GM12878 (cell line): Measurements from ENCODE around the gene MRPS27. TPM values are rescaled to one million over a fixed set of nuclear protein-coding genes. Genes with fewer than 3 reads are reported as not detected.

Experiments
- ATAC-seq: fragments of 200-7000 bp; cut with Tn5 transposase; 3 replicates; pipeline ENCODE4 v1.9.1; 2020; ENCODE audit warnings: mild to moderate bottlenecking, moderate library complexity
- BruUV-seq: library from RNA; stranded (reverse); fragments of 400-500 nt; replicated peaks from 2 replicates; lab custom pipeline; 2021; lab: Mats Ljungman, UMichigan
- CTCF ChIA-PET: fragments of 300-600 bp; sonication (Branson Sonifier 250); formaldehyde crosslinking; extraction: SDS; loops from one replicate; lab custom pipeline; 2021; ENCODE audit warnings: inconsistent platforms; lab: Yijun Ruan, JAX
- POLR2A ChIA-PET: fragments of 350-600 bp; formaldehyde crosslinking; extraction: SDS; loops from one replicate; lab custom pipeline; 2021; ENCODE audit warnings: inconsistent platforms; lab: Charles Lee
- RAD21 ChIA-PET: fragments of 300-600 bp; sonication (Branson Sonifier 250); formaldehyde crosslinking; loops from one replicate; lab custom pipeline; 2023; ENCODE audit warnings: antibody characterized with exemption; ENCODE audit not compliant: unreplicated experiment; lab: Charles Lee
- SMC1A ChIA-PET: fragments of 300-600 bp; sonication (Branson Sonifier 250); formaldehyde crosslinking; loops from one replicate; lab custom pipeline; 2023; ENCODE audit not compliant: unreplicated experiment, uncharacterized antibody; lab: Charles Lee
- DNase-seq: peaks from one replicate; pipeline ENCODE4 v3.0.0-alpha.2; 2011; ENCODE audit warnings: low read depth, low spot score
- FAIRE-seq: peaks from 3 replicates; lab custom pipeline; 2011; peaks lifted over from hg19 to GRCh38; lab: Jason Lieb, UNC
- H2AFZ ChIP-seq: 2 replicates; pipeline ENCODE4 v1.6.0; 2011; ENCODE audit warnings: low read depth, low read length, control low read depth; ENCODE audit not compliant: control insufficient read depth
- H3K27ac ChIP-seq: 2 replicates; pipeline ENCODE4 v1.5.1; 2011; ENCODE audit warnings: control low read depth; ENCODE audit not compliant: control insufficient read depth, insufficient read depth
- H3K27me3 ChIP-seq, 2 experiments: replicated peaks in 1 of 2; 2 replicates each; pipeline versions ENCODE4 v1.6.0 to v1.6.1; 2011; ENCODE audit warnings: low read length in 1 of 2; ENCODE audit not compliant: control insufficient read depth in 2 of 2, insufficient read depth in 2 of 2
- H3K36me3 ChIP-seq, 2 experiments: 2 replicates each; pipeline ENCODE4 v1.5.1; 2011; ENCODE audit warnings: low read length in 1 of 2; ENCODE audit not compliant: control insufficient read depth in 2 of 2, insufficient read depth in 2 of 2
- H3K4me1 ChIP-seq: 2 replicates; pipeline ENCODE4 v1.6.1; 2011; ENCODE audit warnings: mild to moderate bottlenecking, low read length, moderate library complexity, mixed read lengths; ENCODE audit not compliant: control insufficient read depth, insufficient read depth
- H3K4me2 ChIP-seq: 2 replicates; pipeline ENCODE4 v1.6.0; 2011; ENCODE audit warnings: control low read depth; ENCODE audit not compliant: control insufficient read depth, insufficient read depth
- H3K4me3 ChIP-seq: fragments of 200-600 bp; sonication (generic); 2 replicates; pipeline ENCODE4 v1.5.1; 2016
- H3K79me2 ChIP-seq: 2 replicates; pipeline ENCODE4 v1.6.0; 2011; ENCODE audit warnings: low read length; ENCODE audit not compliant: control insufficient read depth, insufficient read depth
- H3K9ac ChIP-seq: 2 replicates; pipeline ENCODE4 v1.8.0; 2011; ENCODE audit warnings: low read length, control low read depth, mixed read lengths; ENCODE audit not compliant: control insufficient read depth, insufficient read depth
- H3K9me3 ChIP-seq: replicated peaks from 3 replicates; pipeline ENCODE4 v1.5.1; 2011; ENCODE audit warnings: mild to moderate bottlenecking, low read length; ENCODE audit not compliant: control insufficient read depth, insufficient read depth
- H4K20me1 ChIP-seq: 2 replicates; pipeline ENCODE4 v1.6.0; 2011; ENCODE audit not compliant: control insufficient read depth, insufficient read depth
- BMI1 ChIP-seq: fragments of 450-650 bp; IDR thresholded peaks from 2 replicates; pipeline ENCODE4 v1.6.1; 2016; ENCODE audit warnings: mild to moderate bottlenecking, moderate library complexity, borderline replicate concordance
- CHD4 ChIP-seq: fragments of 200-600 bp; sonication (generic); IDR thresholded peaks from 2 replicates; pipeline ENCODE4 v1.6.1; 2016; ENCODE audit warnings: mild to moderate bottlenecking
- ETV6 ChIP-seq, 2 experiments: fragments of 450-650 bp in 1 of 2; IDR thresholded peaks in 1 of 2; conservative IDR thresholded peaks in 1 of 2; 2 replicates each; pipeline ENCODE4 v1.6.1; 2014; ENCODE audit warnings: antibody characterized with exemption in 1 of 2, borderline replicate concordance in 1 of 2, low read depth in 1 of 2, mild to moderate bottlenecking in 1 of 2, moderate library complexity in 1 of 2
- GABPA ChIP-seq: IDR thresholded peaks from 2 replicates; pipeline ENCODE4 v1.6.1; 2014; ENCODE audit warnings: antibody characterized with exemption, low read depth, mild to moderate bottlenecking, inconsistent platforms
- MTA2 ChIP-seq: fragments of 450-650 bp; IDR thresholded peaks from 2 replicates; pipeline ENCODE4 v1.6.1; 2016; ENCODE audit warnings: low read depth, mild to moderate bottlenecking, moderate library complexity
- MYC ChIP-seq: IDR thresholded peaks from 2 replicates; pipeline ENCODE4 v1.6.1; 2011; ENCODE audit warnings: mild to moderate bottlenecking, low read length, moderate library complexity, inconsistent platforms; ENCODE audit not compliant: insufficient read depth, insufficient replicate concordance, insufficient read length, severe bottlenecking
- NBN ChIP-seq: fragments of 450-650 bp; IDR thresholded peaks from 2 replicates; pipeline ENCODE4 v1.6.1; 2016
- NFYB ChIP-seq: IDR thresholded peaks from 2 replicates; pipeline ENCODE4 v1.6.1; 2011; ENCODE audit warnings: low read depth, mild to moderate bottlenecking, low read length, improper control_type of control experiment, moderate library complexity; ENCODE audit not compliant: insufficient read depth
- PAX5 ChIP-seq: IDR thresholded peaks from 2 replicates; pipeline ENCODE4 v1.6.1; 2011; ENCODE audit warnings: low read depth, low read length, borderline replicate concordance
- RUNX3 ChIP-seq: IDR thresholded peaks from 2 replicates; pipeline ENCODE4 v1.6.1; 2012; ENCODE audit warnings: low read length, inconsistent platforms
- SMAD1 ChIP-seq: fragments of 450-650 bp; IDR thresholded peaks from 2 replicates; pipeline ENCODE4 v1.6.1; 2018; ENCODE audit warnings: mild to moderate bottlenecking, low read depth; ENCODE audit not compliant: partially characterized antibody
- SPI1 ChIP-seq: IDR thresholded peaks from 2 replicates; pipeline ENCODE4 v1.6.1; 2011; ENCODE audit warnings: low read depth, mild to moderate bottlenecking, low read length, moderate library complexity, borderline replicate concordance; ENCODE audit not compliant: insufficient read depth
- ZBED1 ChIP-seq: IDR thresholded peaks from 2 replicates; pipeline ENCODE4 v1.6.1; 2016; ENCODE audit warnings: borderline replicate concordance
- WGBS: methylation state at CpG from one replicate; pipeline ENCODE4 v1.1.6; 2016; ENCODE audit warnings: low lambda C conversion rate; ENCODE audit not compliant: insufficient replicate concordance, insufficient coverage; ENCODE audit errors: missing lambda C conversion rate; 5-methylcytosine and 5-hydroxymethylcytosine counted together
- in situ Hi-C: fragments of 300-500 bp; cut with MboI; formaldehyde crosslinking; loops from 9 replicates; pipeline ENCODE4 v1.14.3; 2018; ENCODE audit warnings: mixed read lengths
- intact Hi-C: fragments of 100-400 bp; cut with micrococcal nuclease; formaldehyde crosslinking; loops from one replicate; pipeline ENCODE4 v1.14.2; 2022; ENCODE audit not compliant: unreplicated experiment
- polyA plus RNA-seq, 11 experiments: library from polyadenylated mRNA; depleted of rRNA in 4 of 11; unstranded in 6 of 11; stranded (reverse) in 5 of 11; fragments of >200 nt; fragmentation: Nextera tagmentation in 4 of 11; fragmentation: Illumina TruSeq in 1 of 11; extraction: Ambion mirVana in 4 of 11; extraction: Trizol in 1 of 11; gene quantifications; 1 replicate in 1 of 11; 2 replicates in 10 of 11; pipeline versions ENCODE4 v1.2.1 to v1.2.3, GENCODE V29; 2011 to 2016; ENCODE audit warnings: inconsistent platforms in 2 of 11, missing spikeins in 2 of 11, low read depth in 1 of 11
- total RNA-seq, 4 experiments: library from RNA; depleted of rRNA in 3 of 4; stranded (reverse); fragments of >200 nt in 3 of 4; fragmentation: Illumina TruSeq in 1 of 4; extraction: Trizol in 1 of 4; gene quantifications; 2 replicates each; pipeline versions ENCODE4 v1.2.1 to v1.2.3, GENCODE V29; 2013 to 2021
- TF ChIP-seq, protein P1 (sequence below): fragments of 450-650 bp; IDR thresholded peaks from 2 replicates; pipeline ENCODE4 v1.6.1; 2017; ENCODE audit warnings: low read depth, mild to moderate bottlenecking, moderate library complexity

Gene MRPS27
- total and polyA plus RNA-seq, 10 of the 15 experiments (the other 5 are each of a cell fraction or from before 2014, with no cell fraction given), result 61.0 to 128 (median 93.0) TPM

DNA sequence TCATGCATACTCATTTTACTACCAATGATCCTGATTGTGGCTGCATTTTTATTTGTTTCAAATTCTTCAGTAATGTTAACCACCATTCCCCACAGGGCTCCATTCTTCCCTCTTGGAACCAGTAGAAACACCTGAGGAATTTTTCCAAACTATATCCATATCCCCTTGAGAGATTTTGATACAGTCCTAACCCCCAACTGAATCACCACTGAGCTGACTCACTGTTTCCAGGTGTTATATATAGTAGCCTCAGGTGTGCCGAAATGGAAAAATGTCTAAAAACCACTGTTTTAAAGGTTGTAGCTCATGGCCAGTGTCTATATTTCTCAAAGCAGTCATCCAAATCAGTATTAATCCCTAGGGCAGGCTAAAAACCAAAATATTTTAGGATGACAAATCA lies 85.2 kb downstream of the MRPS27 start:
- H3K4me3 ChIP-seq, result no peak overlapping the region
- ATAC-seq (0 out of 3 replicates have a peak, but pooled peaks have one; percentile 6), FAIRE-seq (no peak)
- CTCF ChIA-PET, result interaction anchor here (0.5 to 3.0 kb wide), 11 partner anchors 10 to 452 kb away, joined by 3 to 19 read pairs (median 5); no protein-coding TSS in a partner anchor
- no peaks in the 10 kb centered on the region for H4K20me1 ChIP-seq
- peak overlapping the region; percentile 32 for H3K27ac ChIP-seq
- in situ Hi-C loops, result no loop called here
- no TSS peak for BruUV-seq
- H3K27me3 ChIP-seq, result no peaks in the 10 kb centered on the region
- RAD21 ChIA-PET, result interaction anchor here (1.2 to 5.0 kb wide), 7 partner anchors 11 to 74 kb away, joined by 5 to 31 read pairs (median 6); no protein-coding TSS in a partner anchor
- SMC1A ChIA-PET, result interaction anchor here (0.9 to 2.3 kb wide), 8 partner anchors 11 to 87 kb away, joined by 4 to 13 read pairs (median 6); no protein-coding TSS in a partner anchor
- peak overlapping the region; percentile 27; the same call in 1 of the 2 replicates for H3K4me2 ChIP-seq
- TF ChIP-seq RUNX3 (0 out of 2 replicates have a peak, but pooled peaks have one; percentile 9), CHD4 (no peak), GABPA (0 out of 2 replicates have a peak, but pooled peaks have one; percentile 12)
- TF ChIP-seq, all 136 proteins: peak for 2
- peaks cover 6 to 39% of the 10 kb centered on the region in 2 experiments for H3K36me3 ChIP-seq
- 100% methylated on average over 1 of the region's 1 CpG for WGBS
- H3K4me1 ChIP-seq, result peaks cover 32% of the 10 kb centered on the region
- no peak for DNase-seq
- no peak overlapping the region for H3K9ac ChIP-seq
- H2AFZ ChIP-seq, result no peak overlapping the region
- H3K79me2 ChIP-seq, result no peaks in the 10 kb centered on the region; the same call in 1 of the 2 replicates
- no peaks in the 10 kb centered on the region for H3K9me3 ChIP-seq
- POLR2A ChIA-PET, result interaction anchor here (0.6 to 1.6 kb wide), 7 partner anchors 58 to 219 kb away, joined by 3 to 10 read pairs (median 3); no protein-coding TSS in a partner anchor
- intact Hi-C loops, result loop anchor here (5.0 kb wide), 1 partner anchor 72 kb away; no protein-coding TSS in a partner anchor

DNA sequence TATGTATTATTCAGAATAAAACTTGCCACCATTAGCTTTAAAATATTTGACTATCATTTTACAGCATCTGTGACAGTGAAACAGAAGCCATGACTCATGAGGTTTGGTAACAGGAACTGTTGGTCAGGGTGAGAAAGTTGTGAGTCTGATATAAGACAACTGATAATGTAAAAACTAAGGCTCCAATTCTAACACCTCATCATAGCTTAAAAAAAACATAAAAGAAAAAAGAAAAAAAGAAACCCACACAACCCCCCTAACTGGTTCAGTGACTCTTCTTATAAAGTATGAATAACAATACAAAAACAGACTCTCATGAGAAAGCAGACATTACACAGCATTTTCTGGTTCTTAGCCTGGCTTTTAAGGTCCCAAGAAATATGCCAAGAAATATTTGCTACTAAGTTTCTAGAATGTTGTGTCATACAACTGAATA lies 85.8 kb downstream of the MRPS27 start:
- H3K4me1 ChIP-seq, result peaks cover 32% of the 10 kb centered on the region
- no peak overlapping the region for H3K9ac ChIP-seq
- ChIA-PET CTCF (interaction anchor here (0.7 to 3.0 kb wide), 12 partner anchors 8 to 452 kb away, joined by 3 to 19 read pairs (median 4); no protein-coding TSS in a partner anchor), POLR2A (interaction anchor here (0.6 to 1.6 kb wide), 8 partner anchors 60 to 74 kb away, joined by 3 to 10 read pairs (median 3); no protein-coding TSS in a partner anchor), SMC1A (interaction anchor here (0.5 to 2.3 kb wide), 14 partner anchors 8 to 1680 kb away, joined by 3 to 13 read pairs (median 4); no protein-coding TSS in a partner anchor), RAD21 (interaction anchor here (0.8 to 5.0 kb wide), 8 partner anchors 11 to 74 kb away, joined by 3 to 31 read pairs (median 6); no protein-coding TSS in a partner anchor)
- H4K20me1 ChIP-seq, result no peaks in the 10 kb centered on the region
- in situ Hi-C loops, result no loop called here
- H3K36me3 ChIP-seq, result peaks cover 6 to 38% of the 10 kb centered on the region in 2 experiments
- H2AFZ ChIP-seq, result no peak overlapping the region
- no peaks in the 10 kb centered on the region for H3K9me3 ChIP-seq
- DNase-seq (peak; percentile 52), FAIRE-seq (no peak), ATAC-seq (peak; percentile 96)
- BruUV-seq, result no TSS peak
- intact Hi-C loops, result loop anchor here (5.0 kb wide), 1 partner anchor 73 kb away; no protein-coding TSS in a partner anchor
- peak overlapping the region; percentile 32 for H3K27ac ChIP-seq
- 0 out of 2 replicates have a peak overlapping the region, but pooled peaks have one; percentile 27 for H3K4me2 ChIP-seq
- H3K4me3 ChIP-seq, result no peak overlapping the region
- H3K79me2 ChIP-seq, result no peaks in the 10 kb centered on the region; the same call in 1 of the 2 replicates
- no peaks in the 10 kb centered on the region for H3K27me3 ChIP-seq
- TF ChIP-seq NFYB, result no peak
- 0 out of 2 replicates have a peak, but pooled peaks have one; percentile 19 for TF ChIP-seq PAX5
- TF ChIP-seq, protein P1, sequence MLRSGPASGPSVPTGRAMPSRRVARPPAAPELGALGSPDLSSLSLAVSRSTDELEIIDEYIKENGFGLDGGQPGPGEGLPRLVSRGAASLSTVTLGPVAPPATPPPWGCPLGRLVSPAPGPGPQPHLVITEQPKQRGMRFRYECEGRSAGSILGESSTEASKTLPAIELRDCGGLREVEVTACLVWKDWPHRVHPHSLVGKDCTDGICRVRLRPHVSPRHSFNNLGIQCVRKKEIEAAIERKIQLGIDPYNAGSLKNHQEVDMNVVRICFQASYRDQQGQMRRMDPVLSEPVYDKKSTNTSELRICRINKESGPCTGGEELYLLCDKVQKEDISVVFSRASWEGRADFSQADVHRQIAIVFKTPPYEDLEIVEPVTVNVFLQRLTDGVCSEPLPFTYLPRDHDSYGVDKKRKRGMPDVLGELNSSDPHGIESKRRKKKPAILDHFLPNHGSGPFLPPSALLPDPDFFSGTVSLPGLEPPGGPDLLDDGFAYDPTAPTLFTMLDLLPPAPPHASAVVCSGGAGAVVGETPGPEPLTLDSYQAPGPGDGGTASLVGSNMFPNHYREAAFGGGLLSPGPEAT, result peak; percentile 36; the same call in 1 of the 2 replicates
- TF ChIP-seq BMI1, result peak; percentile 69; the same call in 1 of the 2 replicates
- peak; percentile 21; the same call in 1 of the 2 replicates for TF ChIP-seq ZBED1
- TF ChIP-seq NBN, result peak; percentile 88
- peak; percentile 37 for TF ChIP-seq SMAD1
- TF ChIP-seq ETV6 (conservative IDR thresholded peaks at IDR 0.05 in 1 of 2, IDR thresholded peaks at IDR 0.05 in 1 of 2; ENCODE audit: borderline replicate concordance in 1 of 2, low read depth in 1 of 2), result peak in 1 of 2 experiments; percentile 46; a peak in 1 of 4 replicates
- no peak for TF ChIP-seq MYC
- TF ChIP-seq MTA2, result peak; percentile 92
- peak; percentile 57; the same call in 1 of the 2 replicates for TF ChIP-seq SPI1
